Right lobe of liver (tissue), 6 donors: Measurements from ENCODE around the gene R3HCC1L. TPM values are rescaled to one million over a fixed set of nuclear protein-coding genes. Genes with fewer than 3 reads are reported as not detected.

ENCODE experiments used
- ATAC-seq, 4 donors: fragments of 200-7000 bp; cut with Tn5 transposase; one replicate each; pipeline ENCODE4 v1.9.1; 2020; ENCODE audit warnings: mild to moderate bottlenecking in 4 of 4, moderate library complexity in 4 of 4
- DNase-seq, 3 donors: peaks; one replicate each; pipeline ENCODE4 v3.0.0-alpha.2; 2020
- H3K27ac ChIP-seq, 3 donors: fragments of 200-600 bp; one replicate each; pipeline ENCODE4 v1.8.0; 2022
- H3K27me3 ChIP-seq, 2 donors: fragments of 200-600 bp; one replicate each; pipeline ENCODE4 v1.8.0; 2022
- H3K36me3 ChIP-seq, 4 donors: fragments of 200-600 bp; sonication (generic) in 1 of 4; one replicate each; pipeline versions ENCODE4 v1.5.1 to v1.8.0; 2017 to 2022; ENCODE audit warnings: control low read depth in 1 of 4
- H3K4me1 ChIP-seq, 4 donors: fragments of 200-600 bp; sonication (generic) in 1 of 4; one replicate each; pipeline versions ENCODE4 v1.5.1 to v1.8.0; 2017 to 2022; ENCODE audit warnings: control low read depth in 1 of 4
- H3K4me3 ChIP-seq, 3 donors: fragments of 200-600 bp; one replicate each; pipeline ENCODE4 v1.8.0; 2022
- H3K9me3 ChIP-seq, 4 donors: fragments of 200-600 bp; sonication (generic) in 1 of 4; one replicate each; pipeline versions ENCODE4 v1.5.1 to v1.8.0; 2017 to 2022; ENCODE audit warnings: control low read depth in 1 of 4
- POLR2A ChIP-seq: fragments of 450-650 bp; IDR thresholded peaks from one replicate; pipeline ENCODE4 v1.6.1; 2017; ENCODE audit warnings: antibody characterized with exemption, mild to moderate bottlenecking
- WGBS: methylation state at CpG from one replicate; pipeline ENCODE4 v1.1.6; 2018; ENCODE audit warnings: low coverage, low lambda C conversion rate; ENCODE audit not compliant: insufficient coverage; ENCODE audit errors: missing lambda C conversion rate; 5-methylcytosine and 5-hydroxymethylcytosine counted together
- intact Hi-C, 2 donors: fragments of 100-400 bp; cut with DNase I; formaldehyde crosslinking; loops; one replicate each; pipeline versions ENCODE4 v1.11.2 to v1.14.1; 2022
- total RNA-seq, 6 experiments: library from RNA; depleted of rRNA in 2 of 6; stranded (reverse); fragments of >200 nt in 2 of 6; fragmentation: NEBNext Ultra II Directional in 3 of 6; extraction: Animal tissue kit (Norgen Biotek cat#: 25700) in 3 of 6; gene quantifications; one replicate each; pipeline versions ENCODE4 v1.1.0 to v1.2.4, GENCODE V29; 2016 to 2023
- TF ChIP-seq, protein P1 (sequence below), 4 donors: fragments of 200-600 bp in 3 of 4; fragments of 450-650 bp in 1 of 4; IDR thresholded peaks; one replicate each; pipeline versions ENCODE4 v1.5.1 to v1.8.0; 2016 to 2022; ENCODE audit warnings: antibody characterized with exemption in 4 of 4, mild to moderate bottlenecking in 2 of 4
- donor health status: DM: no; HTN: yes; CAD: no.
- donor health status: DM: no; HTN: no; CAD: no.
- donor health status: DM: no; HTN: no; CAD: no.
- donor health status: DM: no; HTN: yes; CAD: no.
- donor health status: DM: no; HTN: yes; CAD: no.

R3HCC1L gene
- total RNA-seq, 6 experiments from 2014 or later, result 5.0 to 6.5 (median 5.5) TPM

DNA sequence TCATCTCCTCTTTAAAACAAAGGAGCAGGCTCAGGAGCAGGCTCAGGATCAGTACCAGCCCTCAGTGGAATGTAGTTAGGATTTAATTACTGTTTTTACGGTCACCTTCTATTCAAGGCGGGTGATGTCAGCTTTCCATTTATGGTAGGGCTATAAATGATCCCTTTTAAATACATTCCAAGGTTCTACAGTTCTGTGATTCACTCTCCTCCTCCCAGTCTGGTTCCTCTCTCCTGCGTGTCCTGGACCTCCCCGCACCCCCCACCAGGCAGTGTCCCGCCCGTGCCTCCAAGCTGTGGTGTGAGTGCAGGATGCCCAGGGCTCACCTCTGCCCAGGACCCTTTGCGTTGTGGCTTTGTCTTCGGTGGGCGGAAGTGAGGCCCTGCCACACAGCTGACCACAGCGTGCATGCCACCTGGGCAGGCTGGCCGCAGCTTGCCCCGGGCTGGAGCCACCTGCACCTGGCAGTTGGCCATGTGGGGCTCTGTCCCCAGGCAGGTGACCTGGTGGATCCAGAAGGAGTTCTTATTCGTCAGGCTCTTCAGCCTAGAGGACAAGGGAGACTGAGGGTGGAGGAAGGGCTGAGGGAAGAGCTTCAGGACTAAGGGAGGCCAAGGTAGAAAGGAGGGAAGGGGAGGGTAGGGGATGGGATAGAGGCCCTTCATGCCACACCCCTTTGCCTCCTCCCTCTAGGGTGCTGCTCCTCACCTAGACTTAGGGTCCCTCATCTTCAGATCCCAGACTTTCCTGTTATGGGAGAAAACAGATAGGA lies 124.4 kb downstream of the R3HCC1L start:
- no peak for ATAC-seq
- H3K4me3 ChIP-seq, result no peak overlapping the region
- H3K36me3 ChIP-seq, result no peaks in the 10 kb centered on the region
- no peak for DNase-seq
- no peak overlapping the region for H3K27ac ChIP-seq
- no peaks in the 10 kb centered on the region for H3K9me3 ChIP-seq
- 73% methylated on average over 2 of the region's 13 CpGs for WGBS
- no peaks in the 10 kb centered on the region for H3K27me3 ChIP-seq
- intact Hi-C loops, result no loop called here
- TF ChIP-seq, protein P1, sequence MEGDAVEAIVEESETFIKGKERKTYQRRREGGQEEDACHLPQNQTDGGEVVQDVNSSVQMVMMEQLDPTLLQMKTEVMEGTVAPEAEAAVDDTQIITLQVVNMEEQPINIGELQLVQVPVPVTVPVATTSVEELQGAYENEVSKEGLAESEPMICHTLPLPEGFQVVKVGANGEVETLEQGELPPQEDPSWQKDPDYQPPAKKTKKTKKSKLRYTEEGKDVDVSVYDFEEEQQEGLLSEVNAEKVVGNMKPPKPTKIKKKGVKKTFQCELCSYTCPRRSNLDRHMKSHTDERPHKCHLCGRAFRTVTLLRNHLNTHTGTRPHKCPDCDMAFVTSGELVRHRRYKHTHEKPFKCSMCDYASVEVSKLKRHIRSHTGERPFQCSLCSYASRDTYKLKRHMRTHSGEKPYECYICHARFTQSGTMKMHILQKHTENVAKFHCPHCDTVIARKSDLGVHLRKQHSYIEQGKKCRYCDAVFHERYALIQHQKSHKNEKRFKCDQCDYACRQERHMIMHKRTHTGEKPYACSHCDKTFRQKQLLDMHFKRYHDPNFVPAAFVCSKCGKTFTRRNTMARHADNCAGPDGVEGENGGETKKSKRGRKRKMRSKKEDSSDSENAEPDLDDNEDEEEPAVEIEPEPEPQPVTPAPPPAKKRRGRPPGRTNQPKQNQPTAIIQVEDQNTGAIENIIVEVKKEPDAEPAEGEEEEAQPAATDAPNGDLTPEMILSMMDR (IDR thresholded peaks at IDR 0.05), result no peak
- H3K4me1 ChIP-seq, result no peaks in the 10 kb centered on the region

DNA sequence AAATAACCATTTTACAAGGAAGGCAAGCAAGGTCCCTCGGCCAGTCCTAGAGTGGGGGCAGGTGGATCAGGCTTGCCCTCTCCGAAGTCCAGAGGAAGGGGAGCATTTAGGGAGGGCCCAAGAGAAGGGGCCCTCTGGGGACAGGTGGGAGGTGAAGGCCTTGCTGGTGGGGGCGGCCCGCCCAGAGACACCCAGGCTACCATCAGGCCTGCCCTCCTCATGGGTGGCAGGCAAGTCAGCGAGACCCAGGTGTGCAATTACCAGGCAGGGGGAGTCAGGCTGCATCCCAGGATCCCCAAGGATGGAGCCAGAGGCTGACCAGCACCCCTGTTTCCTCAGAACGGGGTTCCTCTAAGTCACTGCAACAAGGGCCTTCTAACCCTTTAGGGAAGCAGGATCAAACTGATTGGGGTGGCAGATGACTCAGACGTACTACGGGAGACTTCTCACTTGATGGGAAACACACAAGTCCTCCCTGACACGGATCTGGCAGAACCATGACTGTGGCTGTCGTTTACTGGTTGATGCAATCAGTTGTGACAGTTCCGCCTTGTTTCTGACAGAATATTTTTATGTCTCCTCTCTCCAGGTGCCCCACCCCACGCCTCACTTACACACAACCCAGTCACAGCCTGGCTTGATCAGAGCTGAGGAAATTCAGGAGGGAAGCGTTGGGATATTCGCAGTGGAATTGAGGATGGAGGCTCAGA lies 125.3 kb downstream of the R3HCC1L start:
- Histone ChIP-seq H3K4me3 (no peak overlapping the region), H3K36me3 (no peaks in the 10 kb centered on the region), H3K9me3 (no peaks in the 10 kb centered on the region), H3K27ac (no peak overlapping the region), H3K4me1 (no peaks in the 10 kb centered on the region), H3K27me3 (no peaks in the 10 kb centered on the region)
- WGBS, result 66% methylated on average over 7 of the region's 14 CpGs
- intact Hi-C loops, result no loop called here
- DNase-seq (no peak), ATAC-seq (no peak)
- TF ChIP-seq, protein P1 (IDR thresholded peaks at IDR 0.05), result no peak
- no peak for TF ChIP-seq POLR2A

DNA sequence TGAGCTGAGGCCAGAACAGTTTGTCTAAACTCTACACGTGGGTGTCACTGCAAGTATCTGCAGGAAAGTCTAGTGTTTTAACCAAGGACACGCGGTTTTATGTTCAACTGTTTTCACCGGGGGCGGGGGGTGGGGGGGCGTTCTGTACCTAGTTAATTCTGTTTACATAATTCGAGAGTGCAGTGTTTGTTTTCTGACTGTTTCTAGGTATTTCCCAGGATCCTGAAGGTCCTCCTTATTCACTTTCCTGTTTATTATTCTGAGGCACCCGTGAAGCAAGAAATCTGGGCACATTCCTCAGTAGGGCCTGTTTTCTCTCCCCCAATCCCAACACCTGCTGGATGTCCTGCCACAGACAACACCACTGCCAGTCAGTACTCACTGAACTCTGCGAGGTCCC lies 125.9 kb downstream of the R3HCC1L start:
- Histone ChIP-seq H3K27me3 (no peaks in the 10 kb centered on the region), H3K27ac (no peak overlapping the region), H3K36me3 (no peaks in the 10 kb centered on the region), H3K4me1 (no peaks in the 10 kb centered on the region), H3K4me3 (no peak overlapping the region), H3K9me3 (no peaks in the 10 kb centered on the region)
- intact Hi-C loops, result no loop called here
- ATAC-seq (no peak), DNase-seq (no peak)
- TF ChIP-seq, protein P1 (IDR thresholded peaks at IDR 0.05), result no peak
- TF ChIP-seq POLR2A, result no peak
- WGBS, result 41% methylated on average over 4 of the region's 9 CpGs

DNA sequence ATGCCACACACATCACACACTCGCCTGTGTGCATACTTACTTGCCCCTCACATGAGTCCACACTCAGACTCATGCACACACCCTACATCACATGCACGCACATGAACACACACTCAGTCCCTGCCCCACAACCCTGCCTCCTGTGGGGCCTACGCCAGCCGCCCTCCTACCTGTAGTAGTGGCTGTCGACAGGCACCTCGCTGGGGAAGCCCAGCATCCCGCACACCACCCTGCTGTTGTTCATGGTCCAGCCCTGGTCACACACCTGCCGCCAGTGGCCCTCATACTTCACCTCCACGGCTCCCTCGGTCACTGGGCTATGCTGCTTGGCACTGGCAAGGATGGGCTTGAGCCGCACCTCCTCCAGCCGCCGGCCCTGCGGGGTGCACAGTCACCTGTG lies 126.3 kb downstream of the R3HCC1L start:
- H3K4me1 ChIP-seq, result no peaks in the 10 kb centered on the region
- H3K36me3 ChIP-seq, result no peaks in the 10 kb centered on the region
- WGBS, result 90% methylated on average over 7 of the region's 14 CpGs
- DNase-seq (no peak), ATAC-seq (no peak)
- H3K9me3 ChIP-seq, result no peaks in the 10 kb centered on the region
- no peak for TF ChIP-seq POLR2A
- TF ChIP-seq, protein P1 (IDR thresholded peaks at IDR 0.05), result no peak
- no peak overlapping the region for H3K4me3 ChIP-seq
- H3K27ac ChIP-seq, result no peak overlapping the region
- H3K27me3 ChIP-seq, result no peaks in the 10 kb centered on the region
- intact Hi-C loops, result no loop called here
